GM12878 (cell line): ENCODE data around the gene TLCD5. TPM values are rescaled to one million over a fixed set of nuclear protein-coding genes. Genes with fewer than 3 reads are reported as not detected.

Experiments
- ATF7 ChIP-seq: fragments of 450-650 bp; IDR thresholded peaks from 2 replicates; pipeline ENCODE4 v1.6.1; 2016; ENCODE audit warnings: low read depth, mild to moderate bottlenecking
- BCL3 ChIP-seq: IDR thresholded peaks from 2 replicates; pipeline ENCODE4 v1.6.1; 2011; ENCODE audit warnings: borderline replicate concordance, low read depth, mild to moderate bottlenecking, moderate library complexity, low read length; ENCODE audit not compliant: insufficient read depth, poor library complexity, severe bottlenecking
- CHD1 ChIP-seq: IDR thresholded peaks from 2 replicates; pipeline ENCODE4 v1.6.1; 2012; ENCODE audit warnings: low read depth, low read length, improper control_type of control experiment
- CREM ChIP-seq: IDR thresholded peaks from 2 replicates; pipeline ENCODE4 v1.6.1; 2014; ENCODE audit warnings: antibody characterized with exemption, low read depth
- EED ChIP-seq: sonication (generic); IDR thresholded peaks from 2 replicates; pipeline ENCODE4 v1.6.1; 2016; ENCODE audit warnings: antibody characterized with exemption, low read depth
- ELK1 ChIP-seq: IDR thresholded peaks from 2 replicates; pipeline ENCODE4 v1.6.1; 2012; ENCODE audit warnings: low read depth, low read length, improper control_type of control experiment
- GABPA ChIP-seq: IDR thresholded peaks from 2 replicates; pipeline ENCODE4 v1.6.1; 2014; ENCODE audit warnings: antibody characterized with exemption, low read depth, mild to moderate bottlenecking, inconsistent platforms
- GATAD2B ChIP-seq: fragments of 450-650 bp; conservative IDR thresholded peaks from 2 replicates; pipeline ENCODE4 v1.6.1; 2017; ENCODE audit warnings: low read depth, mild to moderate bottlenecking, moderate library complexity
- IKZF2 ChIP-seq, 2 experiments: fragments of 450-650 bp; IDR thresholded peaks; 2 replicates each; pipeline ENCODE4 v1.6.1; 2017; ENCODE audit warnings: mild to moderate bottlenecking in 2 of 2, moderate library complexity in 2 of 2
- KDM1A ChIP-seq: fragments of 200-600 bp; sonication (generic); IDR thresholded peaks from 2 replicates; pipeline ENCODE4 v1.6.1; 2016; ENCODE audit warnings: borderline replicate concordance
- KLF5 ChIP-seq: fragments of 450-650 bp; IDR thresholded peaks from 2 replicates; pipeline ENCODE4 v1.6.1; 2014; ENCODE audit warnings: mild to moderate bottlenecking; ENCODE audit not compliant: partially characterized antibody
- MXI1 ChIP-seq: fragments of 150-350 bp; IDR thresholded peaks from 2 replicates; pipeline ENCODE4 v1.6.1; 2011; ENCODE audit warnings: low read depth, mild to moderate bottlenecking, inconsistent platforms, low read length, improper control_type of control experiment
- NFIC ChIP-seq: IDR thresholded peaks from 2 replicates; pipeline ENCODE4 v1.6.1; 2012; ENCODE audit warnings: low read depth, mild to moderate bottlenecking, inconsistent platforms, low read length, moderate library complexity
- NFXL1 ChIP-seq: fragments of 450-650 bp; IDR thresholded peaks from 2 replicates; pipeline ENCODE4 v1.6.1; 2017; ENCODE audit warnings: antibody characterized with exemption, mild to moderate bottlenecking, borderline replicate concordance
- NR2F1 ChIP-seq: fragments of 450-650 bp; conservative IDR thresholded peaks from 2 replicates; pipeline ENCODE4 v1.6.1; 2017; ENCODE audit warnings: mild to moderate bottlenecking
- PBX3 ChIP-seq: IDR thresholded peaks from 2 replicates; pipeline ENCODE4 v1.6.1; 2011; ENCODE audit warnings: mild to moderate bottlenecking, low read depth, low read length, moderate library complexity; ENCODE audit not compliant: insufficient replicate concordance
- POU2F2 ChIP-seq: IDR thresholded peaks from 3 replicates; pipeline ENCODE4 v1.6.1; 2011; ENCODE audit warnings: low read depth, mild to moderate bottlenecking, low read length, borderline replicate concordance
- RUNX3 ChIP-seq: IDR thresholded peaks from 2 replicates; pipeline ENCODE4 v1.6.1; 2012; ENCODE audit warnings: low read length, inconsistent platforms
- TARDBP ChIP-seq: IDR thresholded peaks from 2 replicates; pipeline ENCODE4 v1.6.1; 2016; ENCODE audit warnings: borderline replicate concordance
- TCF3 ChIP-seq: IDR thresholded peaks from 2 replicates; pipeline ENCODE4 v1.6.1; 2012; ENCODE audit warnings: low read depth, mild to moderate bottlenecking, low read length, borderline replicate concordance; ENCODE audit not compliant: insufficient read depth
- ZBTB33 ChIP-seq: fragments of 450-650 bp; IDR thresholded peaks from 2 replicates; pipeline ENCODE4 v1.6.1; 2017; ENCODE audit warnings: mild to moderate bottlenecking
- ZNF622 ChIP-seq: fragments of 450-650 bp; IDR thresholded peaks from 2 replicates; pipeline ENCODE4 v1.6.1; 2017; ENCODE audit warnings: mild to moderate bottlenecking, inconsistent platforms
- polyA plus RNA-seq, 11 experiments: library from polyadenylated mRNA; depleted of rRNA in 4 of 11; unstranded in 6 of 11; stranded (reverse) in 5 of 11; fragments of >200 nt; fragmentation: Nextera tagmentation in 4 of 11; fragmentation: Illumina TruSeq in 1 of 11; extraction: Ambion mirVana in 4 of 11; extraction: Trizol in 1 of 11; gene quantifications; 1 replicate in 1 of 11; 2 replicates in 10 of 11; pipeline versions ENCODE4 v1.2.1 to v1.2.3, GENCODE V29; 2011 to 2016; ENCODE audit warnings: inconsistent platforms in 2 of 11, missing spikeins in 2 of 11, low read depth in 1 of 11
- total RNA-seq, 4 experiments: library from RNA; depleted of rRNA in 3 of 4; stranded (reverse); fragments of >200 nt in 3 of 4; fragmentation: Illumina TruSeq in 1 of 4; extraction: Trizol in 1 of 4; gene quantifications; 2 replicates each; pipeline versions ENCODE4 v1.2.1 to v1.2.3, GENCODE V29; 2013 to 2021
- TF ChIP-seq, protein P1 (sequence below): fragments of 450-650 bp; IDR thresholded peaks from 2 replicates; pipeline ENCODE4 v1.6.1; 2017; ENCODE audit warnings: mild to moderate bottlenecking, moderate library complexity

TLCD5 gene
- total and polyA plus RNA-seq, 10 of the 15 experiments (the other 5 are each of a cell fraction or from before 2014, with no cell fraction given): 2.4 to 13.3 (median 3.2) TPM

GRCh38 chr11:120326845-120327281 lies 1.8 kb downstream of the TLCD5 start (continued):
- TF ChIP-seq CREM: no peak
- no peak for TF ChIP-seq ATF7
- TF ChIP-seq NR2F1: peak; percentile 77
- TF ChIP-seq ZBTB33: no peak
- TF ChIP-seq TARDBP: no peak
- TF ChIP-seq, protein P1, sequence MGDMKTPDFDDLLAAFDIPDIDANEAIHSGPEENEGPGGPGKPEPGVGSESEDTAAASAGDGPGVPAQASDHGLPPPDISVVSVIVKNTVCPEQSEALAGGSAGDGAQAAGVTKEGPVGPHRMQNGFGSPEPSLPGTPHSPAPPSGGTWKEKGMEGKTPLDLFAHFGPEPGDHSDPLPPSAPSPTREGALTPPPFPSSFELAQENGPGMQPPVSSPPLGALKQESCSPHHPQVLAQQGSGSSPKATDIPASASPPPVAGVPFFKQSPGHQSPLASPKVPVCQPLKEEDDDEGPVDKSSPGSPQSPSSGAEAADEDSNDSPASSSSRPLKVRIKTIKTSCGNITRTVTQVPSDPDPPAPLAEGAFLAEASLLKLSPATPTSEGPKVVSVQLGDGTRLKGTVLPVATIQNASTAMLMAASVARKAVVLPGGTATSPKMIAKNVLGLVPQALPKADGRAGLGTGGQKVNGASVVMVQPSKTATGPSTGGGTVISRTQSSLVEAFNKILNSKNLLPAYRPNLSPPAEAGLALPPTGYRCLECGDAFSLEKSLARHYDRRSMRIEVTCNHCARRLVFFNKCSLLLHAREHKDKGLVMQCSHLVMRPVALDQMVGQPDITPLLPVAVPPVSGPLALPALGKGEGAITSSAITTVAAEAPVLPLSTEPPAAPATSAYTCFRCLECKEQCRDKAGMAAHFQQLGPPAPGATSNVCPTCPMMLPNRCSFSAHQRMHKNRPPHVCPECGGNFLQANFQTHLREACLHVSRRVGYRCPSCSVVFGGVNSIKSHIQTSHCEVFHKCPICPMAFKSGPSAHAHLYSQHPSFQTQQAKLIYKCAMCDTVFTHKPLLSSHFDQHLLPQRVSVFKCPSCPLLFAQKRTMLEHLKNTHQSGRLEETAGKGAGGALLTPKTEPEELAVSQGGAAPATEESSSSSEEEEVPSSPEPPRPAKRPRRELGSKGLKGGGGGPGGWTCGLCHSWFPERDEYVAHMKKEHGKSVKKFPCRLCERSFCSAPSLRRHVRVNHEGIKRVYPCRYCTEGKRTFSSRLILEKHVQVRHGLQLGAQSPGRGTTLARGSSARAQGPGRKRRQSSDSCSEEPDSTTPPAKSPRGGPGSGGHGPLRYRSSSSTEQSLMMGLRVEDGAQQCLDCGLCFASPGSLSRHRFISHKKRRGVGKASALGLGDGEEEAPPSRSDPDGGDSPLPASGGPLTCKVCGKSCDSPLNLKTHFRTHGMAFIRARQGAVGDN: no peak
- peak; percentile 44; the same call in 1 of the 2 replicates for TF ChIP-seq NFIC
- no peak for TF ChIP-seq GABPA
- TF ChIP-seq KDM1A: no peak
- TF ChIP-seq BCL3: no peak
- TF ChIP-seq CHD1: no peak
- TF ChIP-seq ELK1: no peak
- TF ChIP-seq IKZF2 (IDR thresholded peaks at IDR 0.05): peak in 1 of 2 experiments; percentile 65; a peak in 2 of 4 replicates
- no peak for TF ChIP-seq EED
- no peak for TF ChIP-seq ZNF622
- no peak for TF ChIP-seq PBX3
- 0 out of 2 replicates have a peak, but pooled peaks have one; percentile 25 for TF ChIP-seq MXI1
- no peak for TF ChIP-seq NFXL1
- TF ChIP-seq GATAD2B: no peak
- TF ChIP-seq RUNX3: peak; percentile 78
- no peak for TF ChIP-seq POU2F2
- TF ChIP-seq KLF5: no peak
- no peak for TF ChIP-seq TCF3
